HG02943 (cell line): Measurements from ENCODE around the gene NHERF2.

Experiments
- ATAC-seq: cut with Tn5 transposase; IDR thresholded peaks from one replicate; pipeline ENCODE4 v1.9.1; 2021; ENCODE audit warnings: mild to moderate bottlenecking, low read depth, moderate library complexity; ENCODE audit not compliant: unreplicated experiment

Gene NHERF2

DNA sequence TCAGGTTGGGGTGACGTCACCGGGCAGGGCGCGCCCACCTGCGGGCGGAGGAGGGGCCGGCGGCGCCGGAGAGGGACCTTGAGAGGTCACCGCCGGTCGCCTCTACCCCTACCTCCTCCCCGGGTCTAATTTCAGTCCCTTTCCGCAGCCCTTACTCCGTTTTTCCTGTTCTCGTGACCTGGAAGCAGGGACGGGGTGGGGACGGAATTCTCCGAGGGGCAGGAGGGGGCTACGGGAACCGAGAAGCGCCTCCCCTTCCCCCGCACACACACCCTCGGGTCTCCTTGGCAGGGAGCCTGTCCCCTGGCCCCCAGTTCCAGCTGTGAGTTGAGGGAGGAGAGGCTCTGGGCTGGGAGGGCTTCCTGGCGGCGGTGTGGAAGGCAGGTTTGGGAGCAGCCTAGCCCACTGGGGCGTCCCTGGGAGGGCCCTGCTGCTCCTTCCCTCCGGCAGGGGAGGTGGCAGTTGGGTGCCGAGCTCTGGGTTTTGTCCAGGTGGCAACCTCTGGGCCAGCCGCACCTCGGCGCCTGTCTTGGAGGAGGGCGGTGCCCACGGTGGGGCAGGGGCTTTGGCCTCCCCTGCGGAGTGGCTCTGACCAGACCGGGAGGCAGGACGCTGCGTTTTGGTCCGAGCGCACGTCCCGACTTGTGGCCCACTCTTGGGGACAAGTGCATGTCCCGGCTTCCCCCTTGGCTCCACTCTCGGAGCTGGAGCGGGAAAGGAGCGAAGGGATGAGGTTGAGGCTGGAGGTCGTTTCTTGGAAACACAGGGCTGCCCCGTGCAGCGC lies 36.2 kb upstream of the NHERF2 start:
- no peak for ATAC-seq

- ATAC-seq = peak; percentile 45
Observed at GRCh38 chr16:1991135-1991551, 35.6 kb upstream of the NHERF2 start.

GRCh38 chr16:1991588-1991947 lies 35.1 kb upstream of the NHERF2 start:
- no peak for ATAC-seq

DNA sequence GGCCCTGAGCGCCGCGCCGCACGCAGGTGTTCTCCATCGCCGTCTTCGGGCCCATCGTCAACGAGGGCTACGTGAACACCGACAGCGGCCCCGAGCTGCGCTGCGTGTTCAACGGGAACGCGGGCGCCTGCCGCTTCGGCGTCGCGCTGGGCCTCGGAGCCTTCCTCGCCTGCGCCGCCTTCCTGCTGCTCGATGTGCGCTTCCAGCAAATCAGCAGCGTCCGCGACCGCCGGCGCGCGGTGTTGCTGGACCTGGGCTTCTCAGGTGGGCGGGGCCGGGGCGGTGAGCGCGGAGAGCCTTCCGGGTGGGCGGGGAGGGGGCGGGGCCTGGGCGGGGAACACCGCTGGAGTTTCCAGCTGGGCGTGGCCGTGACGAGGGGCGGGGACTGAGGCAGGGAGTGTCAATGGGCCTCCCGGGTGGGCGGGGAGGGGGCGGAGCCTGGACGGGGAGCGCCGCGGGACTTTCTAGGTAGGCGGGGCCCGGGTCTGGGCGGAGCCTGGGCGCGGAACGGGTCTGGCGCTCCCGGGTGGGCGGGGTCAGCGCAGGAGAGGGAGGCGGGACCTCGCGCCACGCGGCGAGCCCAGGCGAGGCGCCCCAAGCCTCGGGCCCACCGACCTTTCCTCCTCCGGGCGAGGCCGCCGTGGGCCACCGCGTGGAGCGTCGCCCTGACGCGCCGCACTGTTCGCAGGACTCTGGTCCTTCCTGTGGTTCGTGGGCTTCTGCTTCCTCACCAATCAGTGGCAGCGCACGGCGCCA lies 34.6 kb upstream of the NHERF2 start:
- ATAC-seq = peak; percentile 41

GRCh38 chr16:1992704-1993317 lies 33.9 kb upstream of the NHERF2 start:
- ATAC-seq = no peak

DNA sequence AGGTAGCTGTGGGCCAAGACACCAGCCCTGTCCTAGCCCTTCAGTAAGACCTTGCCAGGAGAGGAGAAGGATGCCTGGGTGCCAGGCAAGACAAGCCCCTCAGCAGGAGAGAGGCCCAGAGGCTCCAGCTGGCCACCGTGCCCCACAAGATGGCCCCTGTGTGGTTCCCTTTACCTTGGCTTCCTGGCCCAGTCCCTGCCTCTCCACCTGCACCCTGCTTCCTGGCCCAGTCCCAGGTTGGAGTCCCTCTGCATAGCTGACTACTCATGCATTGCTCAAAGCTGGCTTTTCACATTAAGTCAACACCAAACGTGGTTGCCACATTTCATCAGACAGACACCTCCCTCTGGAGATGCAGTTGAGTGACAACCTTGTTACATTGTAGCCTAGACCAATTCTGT lies 33.0 kb upstream of the NHERF2 start:
- no peak for ATAC-seq

- ATAC-seq = no peak
Observed at GRCh38 chr16:1997494-1998359, 29.0 kb upstream of the NHERF2 start.

DNA sequence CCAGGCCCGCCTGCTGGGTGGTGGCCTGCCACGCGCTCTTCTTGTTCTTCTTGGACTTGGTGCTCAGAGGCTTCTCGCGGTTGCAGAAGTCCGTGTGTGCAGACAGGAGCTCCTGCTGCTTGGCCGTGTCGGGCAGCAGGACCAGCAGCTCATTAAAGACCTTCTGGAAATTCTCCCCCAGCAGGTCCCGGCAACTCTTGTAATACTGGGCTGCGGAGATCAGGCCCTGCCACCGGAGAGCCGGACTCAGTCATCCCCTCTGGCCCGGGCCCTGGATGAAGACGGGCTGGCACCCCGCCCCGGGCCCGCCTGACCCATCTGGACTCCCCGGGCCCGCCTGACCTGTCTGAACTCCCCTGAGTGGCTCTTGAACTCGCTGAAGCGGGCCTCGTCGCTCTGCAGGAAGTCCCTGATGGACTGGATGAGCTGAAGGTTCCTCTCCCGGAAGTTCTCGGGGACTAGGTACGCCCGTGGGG lies 28.3 kb upstream of the NHERF2 start:
- no peak for ATAC-seq

DNA sequence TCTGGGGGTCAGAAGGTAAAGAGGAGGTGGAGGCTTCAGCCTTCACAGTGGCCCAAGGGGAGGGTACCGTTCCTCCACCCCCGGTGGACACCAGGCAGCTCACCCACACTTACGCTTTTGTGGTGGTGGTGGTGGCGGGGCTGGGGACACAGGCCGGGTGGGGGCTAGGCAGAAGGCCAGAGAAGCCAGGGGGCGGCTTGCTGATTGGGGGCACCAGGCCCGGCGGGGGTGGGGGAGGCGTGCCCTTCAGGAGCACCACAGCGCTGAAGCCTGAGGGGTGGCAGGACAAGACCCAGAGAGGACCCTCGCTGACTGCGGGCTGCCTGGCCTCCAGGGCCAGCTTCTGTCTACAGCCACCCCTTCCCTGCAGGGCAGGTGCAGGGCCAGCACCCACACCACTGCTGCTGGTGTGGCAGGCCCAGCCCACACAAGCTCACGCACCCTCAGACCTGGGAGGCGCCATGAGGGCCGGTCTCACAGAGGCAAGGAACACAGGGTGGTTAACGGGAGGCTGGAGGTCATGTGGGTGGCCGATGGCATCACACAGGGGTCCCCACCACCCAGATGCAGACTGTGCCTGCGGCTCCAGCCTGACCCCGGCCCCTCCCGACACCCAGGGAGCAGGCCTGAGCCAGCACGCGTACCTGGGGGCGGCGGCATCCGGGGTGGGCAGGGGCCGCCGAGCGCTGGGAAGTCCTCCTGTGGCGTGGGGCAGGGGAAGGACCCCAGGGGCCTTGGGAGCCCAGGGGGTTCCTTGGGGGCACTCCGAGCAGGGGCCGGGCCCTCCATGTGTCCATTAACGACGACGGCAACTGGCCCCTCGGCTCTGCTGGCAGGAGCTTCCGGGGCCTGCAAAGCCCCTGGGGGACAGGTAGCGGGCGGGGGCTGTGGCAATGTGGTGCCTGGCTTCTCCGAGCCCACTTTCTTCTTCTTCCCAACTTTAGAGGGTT lies 27.6 kb upstream of the NHERF2 start:
- no peak for ATAC-seq

DNA sequence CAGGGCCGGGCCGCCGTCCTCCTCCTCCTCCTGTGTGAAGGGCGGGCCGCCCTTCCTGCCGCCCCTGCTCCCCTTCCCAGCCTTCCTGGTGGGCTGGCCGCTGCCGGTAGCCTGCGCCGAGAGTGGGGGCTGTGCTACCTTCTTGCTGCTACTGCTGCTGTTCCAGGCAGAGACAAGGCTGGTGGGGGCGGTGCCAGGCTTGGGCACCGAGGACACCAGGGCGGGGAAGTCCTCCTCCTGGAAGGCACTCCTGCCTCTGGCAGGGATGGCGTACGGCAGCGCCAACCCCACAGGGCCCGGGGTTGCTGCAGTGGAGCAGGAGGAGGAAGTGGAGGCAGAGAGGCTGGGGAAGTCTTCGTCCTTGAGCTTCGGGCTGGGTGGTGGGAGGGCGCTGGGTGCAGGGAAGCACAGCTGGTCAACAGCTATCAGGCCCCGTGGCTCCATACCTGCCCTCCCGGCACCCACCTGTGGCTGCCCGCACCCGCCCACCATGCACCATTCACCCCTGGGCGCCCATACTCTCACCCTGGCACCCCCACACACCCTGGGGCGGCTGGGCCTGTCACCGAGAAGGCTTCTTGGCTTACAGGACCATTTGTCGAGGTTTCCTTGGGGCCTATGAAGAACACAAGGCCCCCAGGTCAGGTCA lies 26.7 kb upstream of the NHERF2 start:
- ATAC-seq = no peak

DNA sequence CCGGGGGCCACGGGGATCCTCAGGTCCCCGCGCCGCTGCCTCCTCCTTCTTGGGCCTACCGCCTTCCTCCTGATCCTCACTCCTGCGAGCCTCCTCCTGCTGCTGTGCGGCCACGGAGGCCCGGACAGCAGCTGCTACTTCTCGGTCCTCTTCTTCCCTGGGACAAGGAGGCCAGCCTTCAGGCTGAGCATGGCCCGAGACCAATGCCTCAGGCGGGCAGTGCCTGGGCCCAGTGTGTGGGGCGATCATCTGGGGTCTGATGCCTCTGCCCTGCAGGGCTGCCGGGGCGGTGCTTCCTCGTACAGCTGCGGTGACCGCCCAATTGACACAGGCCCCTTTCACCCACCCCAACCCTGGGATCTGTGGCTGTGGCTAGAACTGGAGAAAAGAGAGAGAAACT lies 25.7 kb upstream of the NHERF2 start:
- no peak for ATAC-seq

DNA sequence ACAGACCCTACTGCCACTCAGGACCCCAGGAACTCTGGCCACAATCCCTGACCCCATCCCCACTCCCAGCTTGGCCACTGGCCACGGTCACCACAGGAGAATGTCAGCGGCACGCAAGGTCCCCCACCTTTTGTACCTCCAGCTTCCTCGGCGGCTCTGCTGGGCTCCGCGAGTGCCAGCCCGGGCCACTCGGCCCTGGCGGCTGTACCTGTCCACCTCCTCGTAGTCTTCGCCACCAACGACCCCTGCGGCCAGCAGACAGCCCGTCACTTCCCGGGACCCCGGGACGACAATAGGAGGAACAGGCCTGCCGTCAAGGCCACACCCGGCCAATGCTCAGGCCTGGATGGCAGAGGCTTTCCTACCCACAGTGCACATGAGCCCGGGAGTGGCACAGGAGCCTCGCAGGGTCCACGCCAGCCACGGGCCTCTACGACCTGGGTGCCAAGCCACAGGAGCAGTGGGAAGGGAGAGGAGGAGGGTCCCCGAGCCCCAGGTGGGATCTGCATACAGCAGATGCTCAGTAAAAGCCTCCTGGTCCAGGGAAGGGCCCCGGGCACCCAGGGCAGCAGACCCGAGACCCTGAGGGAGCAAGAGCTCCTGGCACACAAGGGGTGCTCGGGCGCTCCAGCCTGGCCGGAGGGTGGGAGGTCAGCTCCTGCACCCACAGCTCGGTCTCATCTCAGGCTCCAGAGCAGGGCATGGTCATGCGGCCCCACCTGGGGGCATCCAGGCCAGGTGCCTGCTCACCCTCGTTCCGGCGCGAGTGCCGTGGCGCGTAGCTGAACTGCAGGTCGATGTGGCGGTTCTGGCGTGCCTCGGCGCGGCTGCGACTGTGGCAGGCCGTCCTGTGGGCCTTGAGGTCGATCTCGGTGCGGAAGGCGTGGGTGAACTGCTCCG lies 25.0 kb upstream of the NHERF2 start:
- no peak for ATAC-seq

DNA sequence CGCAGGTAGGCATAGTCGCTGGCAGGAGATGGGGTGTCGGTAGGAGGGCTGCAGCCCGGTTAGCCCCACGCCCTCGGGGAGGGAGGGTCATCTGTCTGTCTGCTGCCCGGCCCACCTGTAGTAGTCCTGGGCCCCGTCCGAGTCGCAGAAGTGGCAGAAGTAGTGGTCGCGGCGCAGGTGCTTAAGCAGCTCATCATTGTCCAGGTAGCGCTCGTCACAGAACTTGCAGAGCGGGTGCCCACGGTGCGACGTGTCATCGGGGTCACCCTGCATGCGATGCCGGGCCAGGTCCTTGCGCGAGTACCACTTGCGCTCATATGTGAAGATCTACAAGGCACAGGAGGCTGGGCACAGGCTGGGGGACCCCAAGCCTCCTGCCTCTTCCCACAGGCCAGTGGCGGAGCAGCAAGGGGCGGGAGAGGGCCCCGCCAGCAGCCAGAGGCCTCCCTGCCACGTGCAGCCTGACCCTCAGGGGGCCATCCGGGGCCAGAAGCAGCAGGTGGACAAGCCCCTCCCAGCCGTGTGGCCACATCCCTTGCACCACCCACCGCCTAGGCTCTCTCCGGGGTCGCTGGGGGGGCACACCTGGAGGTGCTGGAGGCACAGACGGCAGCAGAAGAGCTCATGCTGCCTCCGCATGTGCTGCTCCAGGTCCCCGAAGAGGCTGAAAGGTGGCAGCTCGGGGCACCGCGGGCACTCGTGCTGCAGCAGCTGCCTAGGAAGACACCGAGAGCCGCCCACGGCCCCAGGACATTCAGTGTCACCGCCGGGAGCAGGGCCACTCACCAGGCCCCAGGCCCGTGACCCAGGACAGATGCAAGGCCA lies 24.1 kb upstream of the NHERF2 start:
- ATAC-seq = no peak

DNA sequence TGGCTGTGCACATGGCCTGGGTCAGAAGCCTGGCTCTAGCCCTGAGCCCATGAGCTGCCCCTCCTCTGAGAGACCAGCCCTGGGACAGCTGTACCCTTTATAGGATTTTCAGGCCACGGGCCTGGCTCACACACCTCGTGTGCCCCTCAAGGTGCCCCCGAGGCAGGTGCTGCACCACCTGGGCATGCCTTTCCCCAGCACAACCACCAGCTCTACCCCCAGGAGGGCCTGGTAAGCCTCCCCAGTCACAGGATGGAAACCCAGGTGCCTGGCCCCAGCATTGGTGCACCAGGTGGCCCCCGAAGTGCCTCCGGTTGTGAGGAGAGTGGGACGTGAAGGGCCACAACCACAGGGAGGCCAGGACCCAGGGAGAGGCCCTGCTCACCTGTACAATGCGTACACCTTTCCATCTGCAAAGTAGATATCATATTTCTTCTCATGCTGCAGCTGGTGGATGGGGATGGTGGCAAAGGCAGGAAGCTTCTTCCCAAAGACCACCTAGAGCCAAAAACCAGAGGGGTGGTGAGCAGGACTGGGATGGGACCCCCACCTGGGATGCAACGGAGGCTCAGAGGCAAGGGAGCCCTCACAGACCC lies 23.4 kb upstream of the NHERF2 start:
- no peak for ATAC-seq

DNA sequence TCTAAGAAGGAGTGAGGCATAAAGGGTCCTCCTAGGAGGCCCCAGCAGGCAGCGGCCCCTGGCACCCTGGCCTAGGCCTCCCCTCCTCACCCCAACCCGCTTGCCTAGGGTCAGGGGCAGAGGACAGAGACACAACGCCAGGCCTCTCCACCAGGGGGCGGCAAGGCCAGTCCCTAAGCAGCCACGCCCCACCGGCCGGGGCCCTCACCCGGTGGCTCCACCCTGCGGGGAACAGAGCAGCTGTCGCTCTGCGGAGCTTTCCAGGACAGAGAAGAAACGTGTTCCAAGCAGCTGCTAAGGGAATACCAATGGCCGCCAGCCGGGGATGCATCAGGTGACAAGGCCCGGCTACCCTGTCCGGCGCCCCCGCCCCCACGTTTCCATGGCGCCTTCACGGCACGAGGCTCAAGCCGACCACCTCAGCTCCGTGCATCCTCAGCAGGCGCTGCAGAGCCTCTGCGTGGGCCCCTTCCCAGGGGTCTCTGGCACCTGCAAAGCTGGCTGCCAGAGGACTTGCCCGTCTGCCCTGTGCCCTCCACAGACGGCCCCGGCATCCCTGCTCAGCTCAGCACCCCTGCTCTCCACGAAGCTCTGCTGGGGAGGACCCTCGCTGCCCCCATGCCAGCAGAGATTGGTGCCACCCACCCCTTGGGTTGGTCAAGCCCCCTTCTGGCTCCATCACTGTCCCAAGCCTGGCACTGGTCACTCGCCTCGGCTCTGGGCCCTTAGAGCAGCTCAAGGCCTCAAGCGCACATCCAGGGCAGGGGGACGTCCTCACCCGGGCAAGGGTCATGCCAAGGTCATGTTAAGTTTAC lies 22.7 kb upstream of the NHERF2 start:
- ATAC-seq = peak; percentile 54
